ENCODE data around the gene KIAA0753.

The KIAA0753 gene

GRCh38 chr17:6668219-6668618, 27.7 kb upstream of the KIAA0753 start:
- H3K36me3 ChIP-seq (ENCODE audit: control insufficient read depth, low read length) = no peaks in the 10 kb centered on the region
- H3K27me3 ChIP-seq (ENCODE audit: control insufficient read depth, low read length) = no peaks in the 10 kb centered on the region
- TF ChIP-seq CTCF (IDR thresholded peaks at IDR 0.05; ENCODE audit: low read depth, low read length, poor library complexity, severe bottlenecking) = no peak
- TF ChIP-seq EZH2phosphoT487 (IDR thresholded peaks at IDR 0.05; ENCODE audit: borderline replicate concordance, low read length) = no peak
- no peaks in the 10 kb centered on the region for H3K4me1 ChIP-seq (ENCODE audit: control insufficient read depth, low read length)
- H3K9me3 ChIP-seq (ENCODE audit: control insufficient read depth, insufficient read depth, low read length) = no peaks in the 10 kb centered on the region
- H3K27ac ChIP-seq (ENCODE audit: low read depth, low read length) = no peak overlapping the region
- H3F3A ChIP-seq (ENCODE audit: control insufficient read depth, insufficient read depth) = no peaks in the 10 kb centered on the region
- H3K4me3 ChIP-seq (ENCODE audit: low read length) = no peak overlapping the region
- H3K4me2 ChIP-seq (ENCODE audit: low read length) = no peak overlapping the region
- H4K20me1 ChIP-seq (ENCODE audit: control insufficient read depth, insufficient read depth, low read depth, low read length) = peaks cover 3% of the 10 kb centered on the region; the same call in 1 of the 2 replicates
- H3K9me2 ChIP-seq (replicated peaks; ENCODE audit: control insufficient read depth, low read length) = no peaks in the 10 kb centered on the region
- no peaks in the 10 kb centered on the region for H3K79me2 ChIP-seq (ENCODE audit: control insufficient read depth, low read length)

GRCh38 chr17:6667516-6667915, 27.0 kb upstream of the KIAA0753 start:
- no peaks in the 10 kb centered on the region for H3K36me3 ChIP-seq (ENCODE audit: control insufficient read depth, low read length)
- TF ChIP-seq CTCF (IDR thresholded peaks at IDR 0.05; ENCODE audit: low read depth, low read length, poor library complexity, severe bottlenecking) (no peak), EZH2phosphoT487 (IDR thresholded peaks at IDR 0.05; ENCODE audit: borderline replicate concordance, low read length) (no peak)
- peaks cover 4% of the 10 kb centered on the region for H3K4me1 ChIP-seq (ENCODE audit: control insufficient read depth, low read length)
- H3K27me3 ChIP-seq (ENCODE audit: control insufficient read depth, low read length) = no peaks in the 10 kb centered on the region
- no peaks in the 10 kb centered on the region for H3F3A ChIP-seq (ENCODE audit: control insufficient read depth, insufficient read depth)
- H4K20me1 ChIP-seq (ENCODE audit: control insufficient read depth, insufficient read depth, low read depth, low read length) = peaks cover 3% of the 10 kb centered on the region; the same call in 1 of the 2 replicates
- no peaks in the 10 kb centered on the region for H3K9me2 ChIP-seq (replicated peaks; ENCODE audit: control insufficient read depth, low read length)
- no peak overlapping the region for H3K4me2 ChIP-seq (ENCODE audit: low read length)
- H3K4me3 ChIP-seq (ENCODE audit: low read length) = no peak overlapping the region
- no peaks in the 10 kb centered on the region for H3K9me3 ChIP-seq (ENCODE audit: control insufficient read depth, insufficient read depth, low read length)
- no peaks in the 10 kb centered on the region for H3K79me2 ChIP-seq (ENCODE audit: control insufficient read depth, low read length)
- H3K27ac ChIP-seq (ENCODE audit: low read depth, low read length) = no peak overlapping the region

- H3F3A ChIP-seq (ENCODE audit: control insufficient read depth, insufficient read depth) = no peaks in the 10 kb centered on the region
- H4K20me1 ChIP-seq (ENCODE audit: control insufficient read depth, insufficient read depth, low read depth, low read length) = peaks cover 3% of the 10 kb centered on the region; the same call in 1 of the 2 replicates
- H3K4me2 ChIP-seq (ENCODE audit: low read length) = no peak overlapping the region
- no peaks in the 10 kb centered on the region for H3K27me3 ChIP-seq (ENCODE audit: control insufficient read depth, low read length)
- H3K9me2 ChIP-seq (replicated peaks; ENCODE audit: control insufficient read depth, low read length) = no peaks in the 10 kb centered on the region
- no peaks in the 10 kb centered on the region for H3K9me3 ChIP-seq (ENCODE audit: control insufficient read depth, insufficient read depth, low read length)
- TF ChIP-seq CTCF (IDR thresholded peaks at IDR 0.05; ENCODE audit: low read depth, low read length, poor library complexity, severe bottlenecking) (no peak), EZH2phosphoT487 (IDR thresholded peaks at IDR 0.05; ENCODE audit: borderline replicate concordance, low read length) (no peak)
- no peaks in the 10 kb centered on the region for H3K36me3 ChIP-seq (ENCODE audit: control insufficient read depth, low read length)
- H3K27ac ChIP-seq (ENCODE audit: low read depth, low read length) = no peak overlapping the region
- H3K4me3 ChIP-seq (ENCODE audit: low read length) = no peak overlapping the region
- no peaks in the 10 kb centered on the region for H3K79me2 ChIP-seq (ENCODE audit: control insufficient read depth, low read length)
- peaks cover 12% of the 10 kb centered on the region for H3K4me1 ChIP-seq (ENCODE audit: control insufficient read depth, low read length)
Observed at GRCh38 chr17:6666557-6666956, 26.0 kb upstream of the KIAA0753 start.
